Parathyroid adenoma (tissue), 2 donors: ENCODE measurements around the gene TTC16.

Experiments
- H2AFZ ChIP-seq: fragments of 300-600 bp; sonication (generic); one replicate; pipeline ENCODE4 v1.7.0; 2017; ENCODE audit warnings: antibody characterized with exemption, mild to moderate bottlenecking
- H3K27ac ChIP-seq: fragments of 300-600 bp; sonication (generic); one replicate; pipeline ENCODE4 v1.7.0; 2017
- H3K27me3 ChIP-seq: fragments of 300-600 bp; sonication (generic); one replicate; pipeline ENCODE4 v1.7.0; 2017; ENCODE audit warnings: low read length; ENCODE audit not compliant: control insufficient read depth, insufficient read depth
- H3K36me3 ChIP-seq: fragments of 300-600 bp; sonication (generic); one replicate; pipeline ENCODE4 v1.7.0; 2017; ENCODE audit warnings: low read length; ENCODE audit not compliant: control insufficient read depth, insufficient read depth
- H3K4me1 ChIP-seq: fragments of 300-600 bp; sonication (generic); one replicate; pipeline ENCODE4 v1.7.0; 2017; ENCODE audit warnings: control low read depth
- H3K4me2 ChIP-seq: fragments of 300-600 bp; sonication (generic); one replicate; pipeline ENCODE4 v1.7.0; 2017; ENCODE audit warnings: low read length
- H3K4me3 ChIP-seq: fragments of 300-600 bp; sonication (generic); one replicate; pipeline ENCODE4 v1.7.0; 2017; ENCODE audit warnings: low read depth, low read length
- H3K79me2 ChIP-seq: fragments of 300-600 bp; sonication (generic); one replicate; pipeline ENCODE4 v1.7.0; 2017; ENCODE audit warnings: control low read depth
- H3K9ac ChIP-seq: fragments of 300-600 bp; sonication (generic); one replicate; pipeline ENCODE4 v1.7.0; 2017; ENCODE audit warnings: mild to moderate bottlenecking
- H3K9me3 ChIP-seq: fragments of 300-600 bp; sonication (generic); one replicate; pipeline ENCODE4 v1.7.0; 2017; ENCODE audit warnings: low read length; ENCODE audit not compliant: control insufficient read depth
- CTCF ChIP-seq: fragments of 300-600 bp; sonication (generic); IDR thresholded peaks from one replicate; pipeline ENCODE4 v1.7.0; 2017; ENCODE audit warnings: antibody characterized with exemption, mild to moderate bottlenecking
- donor health status: primary hyperparathyroidism.

TTC16 gene

GRCh38 chr9:127761491-127761956, 45.6 kb downstream of the TTC16 start:
- Histone ChIP-seq H3K4me1 (no peaks in the 10 kb centered on the region), H3K27me3 (no peaks in the 10 kb centered on the region), H3K4me3 (no peak overlapping the region), H3K27ac (peak overlapping the region; percentile 56), H3K4me2 (no peak overlapping the region), H2AFZ (no peak overlapping the region), H3K79me2 (no peaks in the 10 kb centered on the region), H3K9ac (no peak overlapping the region), H3K9me3 (no peaks in the 10 kb centered on the region), H3K36me3 (no peaks in the 10 kb centered on the region)
- TF ChIP-seq CTCF: no peak

GRCh38 chr9:127762111-127762676, 46.3 kb downstream of the TTC16 start:
- no peak for TF ChIP-seq CTCF
- Histone ChIP-seq H3K4me3 (no peak overlapping the region), H3K79me2 (no peaks in the 10 kb centered on the region), H3K4me1 (no peaks in the 10 kb centered on the region), H3K27me3 (no peaks in the 10 kb centered on the region), H3K9ac (no peak overlapping the region), H2AFZ (no peak overlapping the region), H3K36me3 (no peaks in the 10 kb centered on the region), H3K9me3 (no peaks in the 10 kb centered on the region), H3K4me2 (no peak overlapping the region), H3K27ac (peak overlapping the region; percentile 77)

- no peak for TF ChIP-seq CTCF
- no peak overlapping the region for H3K4me3 ChIP-seq
- peak overlapping the region; percentile 77 for H3K27ac ChIP-seq
- H3K9ac ChIP-seq: no peak overlapping the region
- no peaks in the 10 kb centered on the region for H3K9me3 ChIP-seq
- H2AFZ ChIP-seq: no peak overlapping the region
- no peak overlapping the region for H3K4me2 ChIP-seq
- no peaks in the 10 kb centered on the region for H3K79me2 ChIP-seq
- H3K36me3 ChIP-seq: no peaks in the 10 kb centered on the region
- no peaks in the 10 kb centered on the region for H3K4me1 ChIP-seq
- no peaks in the 10 kb centered on the region for H3K27me3 ChIP-seq
Observed at GRCh38 chr9:127763918-127764384, 48.1 kb downstream of the TTC16 start.

GRCh38 chr9:127765418-127765817, 49.5 kb downstream of the TTC16 start:
- Histone ChIP-seq H3K9ac (no peak overlapping the region), H3K36me3 (no peaks in the 10 kb centered on the region), H3K9me3 (no peaks in the 10 kb centered on the region), H3K4me2 (no peak overlapping the region), H3K79me2 (no peaks in the 10 kb centered on the region), H3K4me1 (no peaks in the 10 kb centered on the region), H3K27me3 (no peaks in the 10 kb centered on the region), H3K27ac (peak overlapping the region; percentile 65), H2AFZ (no peak overlapping the region), H3K4me3 (no peak overlapping the region)
- no peak for TF ChIP-seq CTCF

- Histone ChIP-seq H3K4me1 (no peaks in the 10 kb centered on the region), H2AFZ (no peak overlapping the region), H3K36me3 (no peaks in the 10 kb centered on the region), H3K4me3 (no peak overlapping the region), H3K9me3 (no peaks in the 10 kb centered on the region), H3K79me2 (no peaks in the 10 kb centered on the region), H3K27ac (peak overlapping the region; percentile 65), H3K4me2 (no peak overlapping the region), H3K9ac (no peak overlapping the region), H3K27me3 (no peaks in the 10 kb centered on the region)
- no peak for TF ChIP-seq CTCF
Observed at GRCh38 chr9:127767410-127767809, 51.5 kb downstream of the TTC16 start.
